Measurements from ENCODE around the gene LAMB1.
A peak's percentile ranks its signal among the peaks of the same experiment; 100 is the strongest.

The LAMB1 gene

DNA sequence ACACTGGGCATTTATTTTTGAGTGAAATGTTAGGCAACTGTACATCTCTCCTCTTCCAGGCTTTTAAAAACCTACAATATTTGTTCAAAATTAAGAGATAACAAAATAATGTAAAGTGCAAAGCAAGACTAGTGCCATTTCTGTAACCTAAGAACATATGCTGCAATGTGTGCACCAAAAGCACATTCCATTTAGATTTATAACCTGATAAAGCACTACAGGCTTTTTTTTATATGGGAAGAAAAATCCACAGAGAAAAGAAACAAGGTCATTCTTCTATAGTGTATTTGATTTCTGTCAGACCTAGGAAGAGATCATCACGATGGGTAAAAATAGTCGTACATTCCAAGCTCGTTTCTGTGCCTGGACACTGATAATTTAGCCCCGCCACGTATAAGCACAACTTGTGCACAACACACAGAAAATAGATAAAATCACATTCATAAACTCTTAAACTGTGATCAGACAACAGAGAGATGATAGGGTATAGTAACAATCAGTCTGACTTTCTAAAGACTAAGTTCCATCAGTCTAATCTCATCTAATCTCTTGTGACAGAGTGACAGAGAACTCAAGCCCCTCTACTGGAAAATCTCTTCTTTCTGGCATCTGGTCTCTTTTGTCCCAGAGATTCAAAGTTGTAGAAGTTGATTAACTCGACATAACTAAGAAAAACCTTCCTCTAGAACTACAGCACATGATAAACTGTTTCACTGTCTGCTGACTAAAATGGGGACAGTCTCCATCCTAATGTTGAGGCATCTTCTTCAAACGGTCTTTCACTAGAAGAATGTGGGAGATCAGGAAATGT lies 6.7 kb downstream of the LAMB1 start:
- no peak for DNase-seq

DNA sequence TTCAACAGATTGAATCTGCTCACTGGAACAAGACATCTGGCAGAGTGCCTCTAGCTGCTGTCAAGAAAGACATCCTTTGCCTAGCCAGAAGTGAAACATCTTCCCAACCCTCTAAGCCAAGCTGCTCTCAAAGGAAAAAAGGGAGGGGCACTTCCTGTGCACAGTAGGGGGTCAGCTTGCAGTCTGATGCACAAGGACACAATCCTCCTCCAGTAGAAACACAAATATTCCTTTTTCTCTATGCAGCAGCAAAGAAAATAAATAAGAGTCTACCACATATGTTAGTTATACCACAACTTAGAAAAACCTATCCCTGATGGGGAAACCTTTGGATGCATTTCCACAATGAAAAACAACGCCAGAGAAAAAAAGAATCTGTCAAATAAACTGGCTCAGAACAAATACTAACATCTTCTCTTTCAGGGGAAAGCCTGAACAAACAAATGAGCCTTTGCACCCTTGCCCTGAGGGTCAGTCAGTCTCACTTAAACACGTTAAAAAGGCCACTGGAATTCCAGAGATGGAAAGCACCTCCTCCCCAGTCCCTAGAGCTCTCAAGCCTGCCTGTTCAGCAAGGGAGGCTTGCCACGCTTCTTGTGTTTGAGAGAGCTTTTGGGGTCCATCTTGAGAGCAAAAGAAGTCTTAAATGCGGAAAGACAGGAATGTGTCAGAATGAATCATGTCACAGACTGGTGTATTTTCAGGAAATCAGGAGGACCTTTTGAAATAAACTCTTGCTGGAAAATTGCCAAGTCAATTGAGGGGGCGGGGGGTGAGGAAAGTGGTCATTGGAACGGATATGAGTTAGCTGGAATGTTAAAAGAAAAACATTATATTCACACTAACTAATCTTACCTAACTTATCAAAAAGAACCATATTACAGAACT lies 7.5 kb downstream of the LAMB1 start:
- peak; percentile 95 for DNase-seq

DNA sequence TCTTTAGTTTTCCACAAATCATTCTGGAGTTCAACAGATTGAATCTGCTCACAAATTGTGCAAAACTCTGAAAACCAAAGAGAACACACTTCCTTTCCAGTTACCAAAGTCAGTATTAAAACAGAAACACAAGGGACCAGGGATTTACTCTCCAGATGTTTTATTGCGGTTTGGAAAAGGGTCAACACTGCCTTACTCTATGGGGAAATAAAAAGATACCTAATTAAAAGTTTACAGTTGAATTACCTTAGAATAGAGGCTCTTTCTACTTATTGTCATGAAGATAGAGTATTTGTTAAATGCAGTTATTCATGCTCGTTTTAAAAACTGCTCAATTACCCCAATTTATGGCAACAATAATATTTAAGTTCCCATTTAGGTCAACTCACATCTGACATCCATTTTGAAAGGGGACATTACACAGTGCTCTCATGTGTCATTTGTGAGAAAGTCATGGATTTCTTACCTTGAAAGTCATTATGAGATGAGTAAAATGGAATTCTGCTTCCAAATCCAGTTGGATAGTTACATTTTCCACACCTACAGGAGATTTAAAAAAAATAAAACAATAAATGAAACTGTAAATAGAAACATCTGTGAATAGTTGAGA lies 8.4 kb downstream of the LAMB1 start:
- peak; percentile 79 for DNase-seq

DNA sequence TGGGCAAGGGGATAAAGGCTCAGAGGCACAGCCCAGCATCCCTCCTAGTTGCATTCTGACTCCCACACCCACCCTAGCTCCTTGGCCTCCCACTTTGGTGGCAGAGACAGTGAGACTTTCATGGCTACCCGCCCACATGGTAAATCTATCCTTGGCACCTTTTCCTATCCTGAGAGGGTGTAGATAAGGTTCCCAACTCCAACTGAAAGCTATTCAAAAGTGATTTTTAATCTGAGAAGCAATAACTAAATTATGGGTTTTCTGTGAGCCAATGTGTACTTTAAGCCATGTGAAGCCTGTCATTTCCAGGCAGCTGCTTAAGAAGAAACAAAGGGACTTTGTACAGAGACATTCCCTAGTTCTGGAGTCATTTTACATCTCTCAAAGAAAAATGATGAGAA lies 9.1 kb downstream of the LAMB1 start:
- DNase-seq = peak; percentile 97

DNA sequence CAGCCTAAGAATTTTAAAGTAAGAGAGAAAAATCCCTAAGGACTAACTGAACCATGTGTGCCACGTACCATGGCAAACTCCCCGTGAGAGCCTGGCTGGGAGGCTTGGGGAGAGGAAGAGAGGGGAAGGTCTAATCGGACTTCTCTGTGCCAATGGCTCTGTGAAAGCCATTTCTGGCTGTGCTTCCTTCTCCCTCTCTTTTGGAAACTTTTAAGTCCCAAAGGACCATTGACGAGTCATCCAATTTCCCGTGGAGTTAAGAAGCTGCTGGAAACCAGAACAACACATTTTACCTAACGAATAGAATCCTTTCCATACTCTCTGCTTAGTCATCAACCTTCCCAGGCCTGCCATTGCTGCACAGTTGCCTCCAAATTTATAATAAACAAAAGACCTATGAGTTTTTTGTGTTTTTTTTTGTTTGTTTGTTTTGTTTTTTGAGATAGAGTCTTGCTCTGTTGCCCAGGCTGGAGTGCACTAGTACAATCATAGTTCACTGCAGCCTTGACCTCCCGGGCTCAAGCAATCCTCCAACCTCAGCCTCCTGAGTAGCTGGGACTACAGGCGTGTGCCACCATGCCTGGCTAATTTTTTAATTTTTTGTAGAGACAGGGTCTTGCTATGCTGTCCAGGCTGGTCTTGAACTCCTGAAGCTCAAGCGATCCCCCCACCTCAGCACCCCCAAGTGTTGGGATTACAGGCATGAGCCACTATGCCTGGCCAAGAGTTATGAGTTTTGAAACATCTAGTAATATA lies 13.2 kb downstream of the LAMB1 start:
- no peak for DNase-seq

DNA sequence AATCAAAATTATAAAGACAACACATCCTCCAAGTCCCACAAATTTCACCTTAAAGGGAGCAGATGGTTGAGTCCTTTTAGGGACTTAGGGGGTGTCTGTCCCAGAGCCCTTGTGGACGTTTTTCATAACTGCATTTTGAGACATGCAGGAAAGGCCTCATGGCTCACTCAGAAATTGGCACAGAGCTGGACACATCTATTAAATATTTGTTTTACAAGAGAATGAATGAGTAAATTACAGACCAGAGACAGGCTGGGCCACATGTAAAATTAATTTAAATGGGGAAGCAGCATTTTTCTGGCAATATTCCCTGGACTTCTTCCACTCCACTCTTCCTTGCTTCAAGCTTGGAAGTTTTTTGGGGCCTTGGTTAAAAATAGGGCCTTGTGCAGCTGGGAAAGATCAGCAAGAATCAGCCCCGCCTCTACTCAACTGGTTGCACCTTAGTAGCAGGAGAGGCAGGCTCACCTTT lies 20.0 kb downstream of the LAMB1 start:
- peak; percentile 95 for DNase-seq

DNA sequence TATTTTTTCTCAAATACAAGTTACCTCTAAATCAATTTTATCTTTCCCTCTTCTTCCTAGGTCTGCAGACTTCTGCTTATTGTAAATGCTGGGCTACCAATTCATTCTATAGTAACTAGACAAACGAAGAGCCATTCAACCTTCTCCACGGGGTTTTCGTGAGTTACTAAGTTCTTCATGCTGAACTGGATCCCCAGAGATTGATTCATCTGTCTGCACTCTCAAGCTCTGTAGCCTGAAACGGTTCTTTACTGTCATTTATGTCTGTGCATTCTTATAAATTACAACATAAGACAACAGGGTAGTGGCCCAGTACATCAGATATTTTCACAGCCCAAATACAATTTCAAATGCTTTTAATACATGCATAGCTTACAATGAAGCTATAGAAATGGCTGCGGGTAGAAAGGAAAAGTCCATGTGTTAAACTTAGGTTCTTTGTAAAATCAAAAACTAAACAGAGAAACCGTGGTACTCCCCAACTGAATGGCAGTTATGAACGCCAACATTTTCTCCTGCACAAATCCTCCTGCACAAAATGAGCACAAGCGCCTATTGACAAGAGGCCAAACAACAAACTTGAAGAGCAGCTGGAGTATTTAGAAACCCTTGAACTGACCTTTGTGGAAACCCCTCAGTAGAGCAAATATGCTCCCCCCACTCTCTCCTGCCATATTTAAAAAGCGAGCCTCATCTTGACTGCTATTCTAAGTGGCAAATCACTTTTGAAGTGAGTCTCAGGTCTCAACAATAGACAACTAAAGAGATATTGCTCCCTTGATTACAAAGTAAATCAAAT lies 20.7 kb downstream of the LAMB1 start:
- peak; percentile 77 for DNase-seq

DNA sequence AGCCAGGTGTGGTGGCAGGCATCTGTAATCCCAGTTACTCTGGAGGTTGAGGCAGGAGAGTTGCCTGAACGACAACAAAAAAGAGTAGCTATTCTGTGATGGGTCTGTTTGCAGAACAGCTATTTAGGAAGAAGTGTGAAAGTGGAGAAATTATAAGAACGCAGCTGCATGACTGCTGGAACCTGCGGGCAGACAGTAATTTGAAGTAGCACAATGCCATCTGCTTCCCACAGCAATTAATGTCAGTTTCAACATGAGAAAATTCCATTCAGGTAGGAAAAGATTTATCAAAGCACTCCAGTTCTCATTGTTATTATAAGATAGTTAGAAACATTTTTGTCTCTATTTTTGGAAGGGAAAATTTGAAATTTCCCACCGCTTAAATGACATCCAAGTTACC lies 21.5 kb downstream of the LAMB1 start:
- peak; percentile 73 for DNase-seq

DNA sequence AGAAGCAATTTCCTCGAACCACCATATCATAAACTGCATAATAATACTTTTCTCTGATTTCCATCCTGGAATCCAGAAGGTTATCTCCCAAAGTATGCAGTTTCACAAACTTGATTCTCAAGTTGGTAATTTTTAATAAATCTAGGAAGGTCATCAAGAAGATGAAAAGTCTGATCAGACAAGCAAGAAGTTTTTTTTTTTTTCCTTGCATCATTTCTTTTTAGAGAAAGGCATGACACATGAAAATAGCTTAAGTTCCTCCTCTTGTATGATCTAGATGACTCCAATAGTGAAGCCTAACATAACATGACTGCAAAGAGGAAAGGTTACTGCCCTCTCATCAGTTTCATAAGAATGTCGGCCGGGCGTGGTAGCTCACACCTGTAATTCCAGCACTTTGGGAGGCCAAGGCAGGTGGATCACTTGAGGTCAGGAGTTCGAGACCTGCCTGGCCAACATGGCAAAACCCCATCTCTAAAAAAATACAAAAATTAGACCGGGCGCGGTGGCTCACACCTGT lies 22.2 kb downstream of the LAMB1 start:
- no peak for DNase-seq

DNA sequence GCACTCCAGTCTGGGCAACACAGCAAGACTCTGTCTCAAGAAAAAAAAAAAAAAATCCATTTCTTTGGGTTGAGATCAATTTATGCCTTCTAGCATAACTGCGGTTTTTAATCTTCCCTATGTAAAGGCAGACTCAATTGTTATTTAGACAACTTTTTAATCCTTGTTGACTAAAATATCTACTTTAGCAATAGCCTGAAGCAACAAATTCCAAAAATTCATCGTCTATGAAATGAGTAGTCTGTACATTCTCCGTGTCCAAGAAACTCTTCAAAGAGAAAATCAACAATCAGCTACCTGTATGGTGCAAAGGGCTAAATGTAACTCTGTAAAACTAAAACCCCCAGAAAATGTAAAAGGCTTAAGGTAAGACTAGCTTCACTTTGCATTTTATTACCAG lies 22.8 kb downstream of the LAMB1 start:
- DNase-seq = no peak

DNA sequence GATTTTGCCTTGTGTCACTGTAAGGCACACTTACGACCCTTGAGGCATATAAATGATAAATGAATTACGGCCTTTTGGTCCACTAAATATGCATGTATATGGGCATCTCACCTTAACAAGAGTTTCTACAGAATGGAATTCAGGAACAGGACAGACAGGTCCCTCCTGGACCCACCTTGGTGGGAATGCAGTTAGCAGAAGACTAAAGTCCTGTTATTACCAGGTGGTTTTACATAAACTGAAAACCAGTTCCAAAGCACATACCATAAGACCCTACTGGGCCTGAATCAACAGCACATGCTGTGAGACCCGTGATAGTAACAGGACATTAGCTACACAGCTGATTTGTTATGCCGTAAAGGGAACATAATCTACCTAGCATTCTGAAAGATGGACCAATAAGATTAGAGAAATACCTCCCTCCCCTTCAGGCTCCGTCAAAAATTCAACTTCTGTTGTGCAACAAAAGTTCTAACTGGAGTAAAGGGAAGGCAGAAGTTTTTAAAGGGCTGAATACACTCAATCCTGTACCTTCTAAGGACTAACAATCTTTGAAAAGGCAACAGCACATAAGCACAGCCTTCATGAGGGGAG lies 24.0 kb downstream of the LAMB1 start:
- DNase-seq = no peak

DNA sequence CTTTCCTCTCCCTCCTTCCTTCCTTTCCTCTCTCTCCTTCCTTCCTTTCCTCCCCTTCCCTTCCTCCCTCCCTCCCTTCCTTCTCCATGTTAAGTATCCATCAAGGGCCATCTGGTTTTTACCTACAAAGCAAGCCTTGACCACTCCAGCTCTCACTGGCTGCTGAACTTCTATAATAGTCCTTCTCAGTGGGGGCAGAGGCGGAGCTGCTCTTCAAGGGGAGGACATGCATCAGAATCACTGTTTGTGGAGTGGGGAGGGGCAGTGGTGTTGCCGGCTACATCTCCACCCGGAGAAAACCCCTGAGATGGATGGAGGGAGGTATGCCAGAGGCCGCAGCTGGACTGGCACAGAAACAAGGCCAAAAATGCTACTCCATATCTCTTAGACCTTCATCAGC lies 25.9 kb downstream of the LAMB1 start:
- no peak for DNase-seq

DNA sequence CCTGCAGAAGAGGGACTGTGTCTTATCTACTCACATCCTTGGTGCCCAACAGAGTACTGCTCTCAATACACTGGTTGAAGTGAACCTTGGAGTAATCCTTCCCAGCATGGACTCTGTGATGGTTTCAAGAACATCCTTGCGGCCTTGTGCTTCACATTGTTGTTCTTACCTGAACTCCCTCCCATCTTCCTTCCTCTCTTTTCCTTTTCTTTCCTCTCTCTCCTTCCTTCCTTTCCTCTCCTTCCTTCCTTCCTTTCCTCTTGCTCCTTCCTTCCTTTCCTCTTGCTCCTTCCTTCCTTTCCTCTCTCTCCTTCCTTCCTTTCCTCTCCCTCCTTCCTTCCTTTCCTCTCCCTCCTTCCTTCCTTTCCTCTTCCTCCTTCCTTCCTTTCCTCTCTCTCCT lies 26.3 kb downstream of the LAMB1 start:
- DNase-seq = no peak

DNA sequence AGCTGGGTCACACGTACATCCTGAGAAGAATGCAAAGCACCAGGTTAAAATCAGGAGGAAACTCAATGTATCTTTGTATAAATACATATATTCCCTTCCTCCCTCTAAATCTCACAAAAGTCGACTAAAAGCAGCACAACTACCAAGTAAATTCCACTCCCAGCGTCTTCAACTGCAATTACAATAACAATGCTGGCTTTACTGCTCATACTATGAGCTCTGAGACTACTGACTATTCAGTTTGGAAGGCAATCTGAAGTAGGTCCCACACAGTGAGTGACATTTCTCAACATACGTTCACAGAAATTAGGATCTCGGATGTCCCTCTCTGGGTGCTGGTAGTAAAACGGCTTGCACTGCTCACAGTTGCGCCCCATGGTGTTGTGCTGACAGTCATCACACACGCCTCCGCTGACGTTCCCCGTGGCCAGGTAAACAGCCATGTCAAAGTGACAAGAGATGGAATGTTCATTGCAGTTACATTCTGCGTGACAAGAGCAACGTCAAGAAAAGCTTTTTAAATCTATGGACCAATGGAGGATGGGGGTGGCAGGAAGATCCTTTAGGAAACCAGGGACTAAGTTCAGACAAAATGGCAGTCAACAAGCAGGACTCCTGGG lies 27.5 kb downstream of the LAMB1 start:
- DNase-seq = no peak

DNA sequence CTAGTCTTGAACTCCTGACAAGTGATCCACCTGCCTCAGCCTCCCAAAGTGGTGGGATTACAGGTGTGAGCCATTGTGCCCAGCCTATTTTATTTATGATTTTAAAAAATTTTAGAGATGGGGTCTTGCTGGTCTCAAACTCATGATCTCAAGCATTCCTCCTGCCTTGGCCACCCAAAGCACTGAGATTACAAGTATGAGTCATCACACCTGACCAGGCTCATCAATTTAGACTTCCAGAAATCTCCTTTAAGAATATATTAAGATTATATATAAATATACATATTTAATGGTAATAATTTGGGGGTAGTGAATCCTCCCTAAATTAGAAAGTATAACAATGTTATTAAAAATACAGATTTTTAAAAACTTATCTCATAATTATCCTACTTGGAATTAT lies 29.1 kb downstream of the LAMB1 start:
- no peak for DNase-seq

DNA sequence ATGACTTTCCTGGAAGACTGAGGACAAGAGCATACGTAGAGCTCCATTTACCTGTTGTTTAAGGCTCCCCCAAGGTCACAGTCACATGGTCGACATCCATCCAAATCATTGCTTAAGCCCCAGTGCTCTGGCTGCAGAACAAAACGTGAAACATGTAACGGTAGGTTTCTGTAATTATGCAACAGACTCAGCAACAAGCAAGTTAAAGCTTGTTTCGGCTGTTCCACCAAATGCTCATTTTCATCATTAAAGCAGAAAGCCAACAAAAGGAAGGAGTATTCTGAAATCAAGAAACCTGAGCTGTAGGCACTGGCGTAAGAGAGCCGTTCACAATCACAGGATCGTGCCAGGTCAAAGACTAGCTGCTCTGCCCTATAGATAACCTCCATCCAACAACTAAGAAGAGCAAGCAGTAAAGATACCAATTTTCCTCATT lies 30.0 kb downstream of the LAMB1 start:
- DNase-seq = no peak

DNA sequence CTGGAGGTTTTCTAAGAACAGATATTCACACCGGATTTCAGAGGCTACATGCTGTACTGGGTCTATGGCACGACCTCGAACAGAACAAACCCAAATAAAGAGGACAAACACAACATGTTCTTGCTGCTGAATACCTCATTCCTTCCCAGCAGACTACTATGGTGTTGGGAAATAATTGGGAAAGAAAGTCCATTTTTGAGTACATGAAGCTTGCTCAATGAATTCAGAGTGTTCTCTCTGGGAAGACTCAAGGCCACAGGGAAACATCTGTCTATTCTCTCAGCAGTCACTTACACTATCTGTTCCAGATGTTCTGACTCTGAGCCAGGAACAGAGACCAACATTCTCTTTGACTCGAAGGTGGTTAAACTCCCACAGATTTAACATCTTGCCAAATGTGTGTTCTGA lies 30.9 kb downstream of the LAMB1 start:
- DNase-seq = no peak

DNA sequence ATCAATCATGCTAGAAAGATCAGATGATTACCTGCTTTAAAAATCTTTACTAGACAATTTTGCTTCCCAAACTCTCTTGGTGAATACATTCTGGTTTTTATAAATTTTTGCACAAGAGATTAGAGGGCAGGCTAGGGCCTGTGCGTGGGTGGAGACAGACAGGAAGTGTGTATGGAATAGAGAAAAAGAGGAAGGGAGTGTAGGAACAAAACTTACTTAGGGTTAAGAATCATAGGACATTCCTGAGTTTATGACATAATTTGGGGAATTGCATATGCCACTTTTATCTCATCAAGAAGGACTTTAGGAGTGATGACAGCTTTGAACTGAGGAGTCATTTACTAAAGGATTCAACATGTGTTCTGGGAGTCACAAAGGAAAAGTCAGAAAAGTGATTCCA lies 31.3 kb downstream of the LAMB1 start:
- DNase-seq = no peak

DNA sequence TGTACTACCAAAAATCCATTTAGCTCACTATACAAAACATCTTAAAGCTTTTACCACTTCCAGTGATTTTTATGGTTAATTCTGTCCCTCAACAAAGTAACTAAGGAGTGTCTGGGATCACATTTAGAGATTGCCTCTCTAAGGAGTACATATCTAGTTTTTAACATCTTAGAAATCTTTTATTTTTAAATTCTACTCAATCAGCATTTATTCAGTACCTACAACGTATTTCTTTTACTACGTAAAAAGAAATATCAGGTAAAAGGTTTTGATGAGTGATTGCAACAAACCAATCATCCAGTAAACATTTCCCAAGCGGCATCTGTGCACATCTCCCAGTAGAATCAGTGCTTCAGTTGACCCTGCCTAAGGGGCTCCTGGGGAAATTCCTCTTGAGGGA lies 31.9 kb downstream of the LAMB1 start:
- no peak for DNase-seq

DNA sequence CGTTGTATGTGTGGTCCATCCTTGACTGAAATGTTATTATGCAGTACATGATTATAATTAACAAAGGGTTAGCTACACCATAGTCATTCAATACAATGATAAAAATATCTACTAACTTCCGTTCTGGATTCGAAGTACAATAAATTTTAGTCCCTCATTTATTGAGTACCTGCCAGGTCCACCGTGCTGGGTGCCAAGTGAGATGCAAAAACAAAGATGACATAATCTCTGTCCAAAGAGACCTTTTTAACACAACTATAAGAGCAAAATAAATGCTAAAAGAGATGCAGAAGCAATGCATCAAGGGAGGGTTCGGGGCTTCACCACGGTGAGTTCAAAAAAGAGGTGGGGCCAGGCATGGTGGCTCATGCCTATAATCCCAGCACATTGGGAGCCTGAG lies 33.1 kb downstream of the LAMB1 start:
- no peak for DNase-seq

DNA sequence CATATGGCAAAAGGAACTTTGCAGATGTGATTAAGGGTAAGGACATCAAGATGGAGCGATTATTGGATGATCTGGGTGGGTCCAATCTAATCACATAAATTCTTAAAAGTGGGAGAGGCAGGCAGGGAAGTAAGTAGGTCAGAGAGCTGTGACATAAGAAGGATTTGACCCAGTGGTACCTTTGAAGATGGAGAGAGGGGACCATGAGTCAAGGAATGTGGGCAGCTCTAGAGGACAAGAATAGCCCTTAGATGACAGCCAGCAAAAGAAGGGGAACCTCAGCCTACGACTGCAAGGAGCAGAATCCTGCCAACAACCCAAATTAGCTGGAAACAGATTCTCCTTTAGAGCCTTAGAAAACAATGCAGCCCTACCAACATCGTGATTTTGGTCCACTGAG lies 34.5 kb downstream of the LAMB1 start:
- no peak for DNase-seq
